ENCODE measurements around the gene CALN1. TPM values are rescaled to one million over a fixed set of nuclear protein-coding genes. Genes with fewer than 3 reads are reported as not detected.

CALN1 gene
- total RNA-seq, 1 donor from 2014 or later, result not detected

- Histone ChIP-seq H3K4me3 (ENCODE audit: insufficient read depth, low read depth, low read length) (no peak overlapping the region), H3K4me2 (ENCODE audit: low read length) (no peak overlapping the region), H4K20me1 (ENCODE audit: insufficient read depth, low read length) (no peaks in the 10 kb centered on the region), H3K9ac (ENCODE audit: low read length) (no peak overlapping the region), H3K27ac (ENCODE audit: low read depth, low read length) (no peak overlapping the region), H3K27me3 (ENCODE audit: insufficient read depth, low read length) (no peaks in the 10 kb centered on the region), H2AFZ (ENCODE audit: low read depth, low read length) (no peak overlapping the region), H3K9me3 (ENCODE audit: insufficient read depth, low read depth, low read length) (peaks cover 10% of the 10 kb centered on the region), H3K79me2 (ENCODE audit: insufficient read depth, low read length) (no peaks in the 10 kb centered on the region), H3K4me1 (ENCODE audit: insufficient read depth, low read length) (no peaks in the 10 kb centered on the region), H3K36me3 (ENCODE audit: insufficient read depth, low read length) (no peaks in the 10 kb centered on the region)
- Mint-ChIP-seq H3K27me3 (ENCODE audit: low read depth, unreplicated experiment) (peaks cover 2% of the 10 kb centered on the region), H3K4me1 (ENCODE audit: low read depth, unreplicated experiment) (no peaks in the 10 kb centered on the region), H3K36me3 (ENCODE audit: low read depth, unreplicated experiment) (no peaks in the 10 kb centered on the region), H3K4me3 (ENCODE audit: unreplicated experiment) (no peak overlapping the region), H3K9me3 (ENCODE audit: unreplicated experiment) (peaks cover 2% of the 10 kb centered on the region), H3K27ac (ENCODE audit: unreplicated experiment) (no peak overlapping the region)
- FAIRE-seq (no peak), DNase-seq (ENCODE audit: low read depth) (no peak)
- TF ChIP-seq EZH2 (IDR thresholded peaks at IDR 0.05; ENCODE audit: insufficient read depth, low read length), result no peak
- TF ChIP-seq CTCF (IDR thresholded peaks at IDR 0.05; ENCODE audit: insufficient read depth, low read depth, low read length), result no peak
These were observed 333.8 kb downstream of the CALN1 start for GRCh38 chr7:72078301-72078700.

- H2AFZ ChIP-seq (ENCODE audit: low read depth, low read length), result no peak overlapping the region
- H3K27ac ChIP-seq (ENCODE audit: low read depth, low read length), result no peak overlapping the region
- H3K79me2 ChIP-seq (ENCODE audit: insufficient read depth, low read length), result no peaks in the 10 kb centered on the region
- H3K4me1 Mint-ChIP-seq (ENCODE audit: low read depth, unreplicated experiment), result no peaks in the 10 kb centered on the region
- H3K4me2 ChIP-seq (ENCODE audit: low read length), result no peak overlapping the region
- FAIRE-seq (no peak), DNase-seq (ENCODE audit: low read depth) (no peak)
- TF ChIP-seq CTCF (IDR thresholded peaks at IDR 0.05; ENCODE audit: insufficient read depth, low read depth, low read length) (no peak), EZH2 (IDR thresholded peaks at IDR 0.05; ENCODE audit: insufficient read depth, low read length) (no peak)
- no peaks in the 10 kb centered on the region for H3K36me3 Mint-ChIP-seq (ENCODE audit: low read depth, unreplicated experiment)
- no peaks in the 10 kb centered on the region for H3K36me3 ChIP-seq (ENCODE audit: insufficient read depth, low read length)
- H3K9me3 ChIP-seq (ENCODE audit: insufficient read depth, low read depth, low read length), result peaks cover 10% of the 10 kb centered on the region
- no peak overlapping the region for H3K4me3 ChIP-seq (ENCODE audit: insufficient read depth, low read depth, low read length)
- H3K27me3 ChIP-seq (ENCODE audit: insufficient read depth, low read length), result no peaks in the 10 kb centered on the region
- H4K20me1 ChIP-seq (ENCODE audit: insufficient read depth, low read length), result no peaks in the 10 kb centered on the region
- H3K9ac ChIP-seq (ENCODE audit: low read length), result no peak overlapping the region
- H3K27ac Mint-ChIP-seq (ENCODE audit: unreplicated experiment), result no peak overlapping the region
- H3K27me3 Mint-ChIP-seq (ENCODE audit: low read depth, unreplicated experiment), result peaks cover 2% of the 10 kb centered on the region
- H3K9me3 Mint-ChIP-seq (ENCODE audit: unreplicated experiment), result peaks cover 2% of the 10 kb centered on the region
- no peak overlapping the region for H3K4me3 Mint-ChIP-seq (ENCODE audit: unreplicated experiment)
- no peaks in the 10 kb centered on the region for H3K4me1 ChIP-seq (ENCODE audit: insufficient read depth, low read length)
These were observed 334.4 kb downstream of the CALN1 start for GRCh38 chr7:72077786-72078185.

- Histone ChIP-seq H3K4me2 (ENCODE audit: low read length) (no peak overlapping the region), H3K27ac (ENCODE audit: low read depth, low read length) (no peak overlapping the region), H3K4me1 (ENCODE audit: insufficient read depth, low read length) (no peaks in the 10 kb centered on the region), H3K9me3 (ENCODE audit: insufficient read depth, low read depth, low read length) (peaks cover 6% of the 10 kb centered on the region), H3K9ac (ENCODE audit: low read length) (no peak overlapping the region), H3K36me3 (ENCODE audit: insufficient read depth, low read length) (no peaks in the 10 kb centered on the region), H4K20me1 (ENCODE audit: insufficient read depth, low read length) (no peaks in the 10 kb centered on the region), H2AFZ (ENCODE audit: low read depth, low read length) (no peak overlapping the region), H3K27me3 (ENCODE audit: insufficient read depth, low read length) (no peaks in the 10 kb centered on the region), H3K4me3 (ENCODE audit: insufficient read depth, low read depth, low read length) (no peak overlapping the region), H3K79me2 (ENCODE audit: insufficient read depth, low read length) (no peaks in the 10 kb centered on the region)
- DNase-seq (ENCODE audit: low read depth) (no peak), FAIRE-seq (no peak)
- no peaks in the 10 kb centered on the region for H3K4me1 Mint-ChIP-seq (ENCODE audit: low read depth, unreplicated experiment)
- H3K27ac Mint-ChIP-seq (ENCODE audit: unreplicated experiment), result no peak overlapping the region
- H3K9me3 Mint-ChIP-seq (ENCODE audit: unreplicated experiment), result peaks cover 14% of the 10 kb centered on the region
- no peak overlapping the region for H3K4me3 Mint-ChIP-seq (ENCODE audit: unreplicated experiment)
- peaks cover 3% of the 10 kb centered on the region for H3K36me3 Mint-ChIP-seq (ENCODE audit: low read depth, unreplicated experiment)
- H3K27me3 Mint-ChIP-seq (ENCODE audit: low read depth, unreplicated experiment), result peaks cover 1% of the 10 kb centered on the region
- TF ChIP-seq CTCF (IDR thresholded peaks at IDR 0.05; ENCODE audit: insufficient read depth, low read depth, low read length) (no peak), EZH2 (IDR thresholded peaks at IDR 0.05; ENCODE audit: insufficient read depth, low read length) (no peak)
These were observed 339.2 kb downstream of the CALN1 start for GRCh38 chr7:72072901-72073300.

All from astrocyte (in vitro differentiated cells and primary cell).